ENCODE results near the gene CYP4F3.

The CYP4F3 gene

DNA sequence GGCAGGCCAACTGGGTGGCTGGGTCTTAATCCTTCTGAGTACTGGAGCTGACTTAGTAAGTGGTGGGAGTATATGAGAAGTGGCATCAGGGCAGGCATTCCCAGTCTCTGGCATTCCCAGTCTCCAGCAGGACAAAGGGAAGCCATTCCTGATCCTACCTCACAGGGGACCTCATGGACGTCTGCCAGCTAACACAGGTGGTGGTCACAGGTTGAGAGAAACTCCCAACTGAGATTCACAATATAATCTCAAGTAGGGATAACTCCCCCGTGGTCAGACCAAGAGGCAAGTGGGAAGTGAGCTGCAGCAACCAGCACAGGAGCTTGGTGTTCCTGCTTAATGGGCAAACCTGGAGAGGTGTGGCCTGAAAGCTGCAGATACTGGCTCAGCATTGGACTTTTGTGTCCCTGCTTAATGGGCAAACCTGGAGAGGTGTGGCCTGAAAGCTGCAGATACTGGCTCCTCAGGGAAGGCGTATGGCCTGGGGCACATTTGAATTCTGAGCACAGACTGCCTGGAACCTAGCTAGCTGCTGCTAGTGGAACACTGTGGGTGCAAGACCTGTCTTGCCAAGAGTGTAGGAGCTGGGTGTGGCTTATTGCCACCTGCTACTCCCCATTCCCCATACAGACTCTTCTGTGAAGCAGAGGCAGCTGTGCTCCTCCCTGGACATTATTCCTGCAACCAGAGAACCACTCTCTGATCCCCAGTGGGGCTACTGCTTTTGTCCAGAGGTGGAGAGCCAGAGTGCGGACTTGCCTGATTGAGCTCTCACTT, 61.2 kb downstream of the CYP4F3 start:
- no peaks in the 10 kb centered on the region for H3K27me3 ChIP-seq (ENCODE audit: insufficient read depth, low read length)
- no peaks in the 10 kb centered on the region for H3F3A ChIP-seq (ENCODE audit: insufficient read depth, low read length)
- H3K9ac ChIP-seq (ENCODE audit: low read length): no peak overlapping the region
- no peak overlapping the region for H3K27ac ChIP-seq (ENCODE audit: low read depth, low read length, poor library complexity, severe bottlenecking)
- no peaks in the 10 kb centered on the region for H4K20me1 ChIP-seq (ENCODE audit: insufficient read depth, low read length)
- H3K4me3 ChIP-seq (ENCODE audit: low read depth, low read length, poor library complexity, severe bottlenecking): no peak overlapping the region
- H3K9me3 ChIP-seq (ENCODE audit: low read length): no peaks in the 10 kb centered on the region
- no peaks in the 10 kb centered on the region for H3K4me1 ChIP-seq (ENCODE audit: insufficient read depth, low read length, severe bottlenecking)
- H3K79me2 ChIP-seq (ENCODE audit: insufficient read depth, low read length): no peaks in the 10 kb centered on the region
- TF ChIP-seq, protein P1, sequence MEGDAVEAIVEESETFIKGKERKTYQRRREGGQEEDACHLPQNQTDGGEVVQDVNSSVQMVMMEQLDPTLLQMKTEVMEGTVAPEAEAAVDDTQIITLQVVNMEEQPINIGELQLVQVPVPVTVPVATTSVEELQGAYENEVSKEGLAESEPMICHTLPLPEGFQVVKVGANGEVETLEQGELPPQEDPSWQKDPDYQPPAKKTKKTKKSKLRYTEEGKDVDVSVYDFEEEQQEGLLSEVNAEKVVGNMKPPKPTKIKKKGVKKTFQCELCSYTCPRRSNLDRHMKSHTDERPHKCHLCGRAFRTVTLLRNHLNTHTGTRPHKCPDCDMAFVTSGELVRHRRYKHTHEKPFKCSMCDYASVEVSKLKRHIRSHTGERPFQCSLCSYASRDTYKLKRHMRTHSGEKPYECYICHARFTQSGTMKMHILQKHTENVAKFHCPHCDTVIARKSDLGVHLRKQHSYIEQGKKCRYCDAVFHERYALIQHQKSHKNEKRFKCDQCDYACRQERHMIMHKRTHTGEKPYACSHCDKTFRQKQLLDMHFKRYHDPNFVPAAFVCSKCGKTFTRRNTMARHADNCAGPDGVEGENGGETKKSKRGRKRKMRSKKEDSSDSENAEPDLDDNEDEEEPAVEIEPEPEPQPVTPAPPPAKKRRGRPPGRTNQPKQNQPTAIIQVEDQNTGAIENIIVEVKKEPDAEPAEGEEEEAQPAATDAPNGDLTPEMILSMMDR (IDR thresholded peaks at IDR 0.05; ENCODE audit: low read length): no peak
- TF ChIP-seq EZH2 (IDR thresholded peaks at IDR 0.05; ENCODE audit: borderline replicate concordance, low read length): no peak
- H2AFZ ChIP-seq (ENCODE audit: low read length): no peak overlapping the region
- H3K4me2 ChIP-seq (ENCODE audit: low read length): no peak overlapping the region
- H3K9me2 ChIP-seq (ENCODE audit: low read depth, low read length): no peaks in the 10 kb centered on the region
- H3K36me3 ChIP-seq (ENCODE audit: insufficient read depth, low read length): no peaks in the 10 kb centered on the region

DNA sequence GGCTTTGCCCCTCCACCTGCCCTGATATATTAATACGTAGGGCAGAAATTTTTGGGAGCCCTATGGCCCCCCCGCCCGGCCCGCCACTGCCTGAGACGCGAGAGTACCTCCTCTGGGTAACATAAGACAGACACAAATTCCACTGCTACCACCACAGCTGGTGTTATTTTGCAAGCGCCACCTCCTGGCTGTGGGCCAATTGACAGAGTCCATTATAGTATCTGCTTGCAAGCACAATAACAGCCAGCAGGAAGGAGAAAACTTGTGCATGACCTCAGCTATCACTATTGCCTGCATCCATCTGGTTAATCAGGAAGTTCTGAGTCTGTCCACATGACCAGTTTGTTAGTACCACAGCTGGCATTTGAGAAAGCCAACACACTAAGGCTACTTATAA, 61.8 kb downstream of the CYP4F3 start:
- TF ChIP-seq, protein P1 (IDR thresholded peaks at IDR 0.05; ENCODE audit: low read length): peak; percentile 41; the same call in 1 of the 2 replicates
- TF ChIP-seq EZH2 (IDR thresholded peaks at IDR 0.05; ENCODE audit: borderline replicate concordance, low read length): no peak
- Histone ChIP-seq H3K27me3 (ENCODE audit: insufficient read depth, low read length) (no peaks in the 10 kb centered on the region), H3K4me2 (ENCODE audit: low read length) (no peak overlapping the region), H3K36me3 (ENCODE audit: insufficient read depth, low read length) (no peaks in the 10 kb centered on the region), H3K79me2 (ENCODE audit: insufficient read depth, low read length) (no peaks in the 10 kb centered on the region), H3K9ac (ENCODE audit: low read length) (no peak overlapping the region), H3K27ac (ENCODE audit: low read depth, low read length, poor library complexity, severe bottlenecking) (no peak overlapping the region), H3K9me3 (ENCODE audit: low read length) (no peaks in the 10 kb centered on the region), H4K20me1 (ENCODE audit: insufficient read depth, low read length) (no peaks in the 10 kb centered on the region), H3F3A (ENCODE audit: insufficient read depth, low read length) (no peaks in the 10 kb centered on the region), H3K4me1 (ENCODE audit: insufficient read depth, low read length, severe bottlenecking) (no peaks in the 10 kb centered on the region), H2AFZ (ENCODE audit: low read length) (no peak overlapping the region), H3K4me3 (ENCODE audit: low read depth, low read length, poor library complexity, severe bottlenecking) (no peak overlapping the region), H3K9me2 (ENCODE audit: low read depth, low read length) (no peaks in the 10 kb centered on the region)
